ENCODE results near the gene ACAN.

- TF ChIP-seq ATF2 (CRISPR knock-in tag; IDR thresholded peaks at IDR 0.05; ENCODE audit: borderline replicate concordance, low read depth): no peak
- no peak for TF ChIP-seq SMAD4 (CRISPR knock-in tag; IDR thresholded peaks at IDR 0.05)
- TF ChIP-seq TP53 (CRISPR knock-in tag; IDR thresholded peaks at IDR 0.05): no peak
- no peak for TF ChIP-seq GABPB1 (CRISPR knock-in tag; IDR thresholded peaks at IDR 0.05)
- TF ChIP-seq ZNF121 (CRISPR knock-in tag; IDR thresholded peaks at IDR 0.05): no peak
- TF ChIP-seq, protein P1, sequence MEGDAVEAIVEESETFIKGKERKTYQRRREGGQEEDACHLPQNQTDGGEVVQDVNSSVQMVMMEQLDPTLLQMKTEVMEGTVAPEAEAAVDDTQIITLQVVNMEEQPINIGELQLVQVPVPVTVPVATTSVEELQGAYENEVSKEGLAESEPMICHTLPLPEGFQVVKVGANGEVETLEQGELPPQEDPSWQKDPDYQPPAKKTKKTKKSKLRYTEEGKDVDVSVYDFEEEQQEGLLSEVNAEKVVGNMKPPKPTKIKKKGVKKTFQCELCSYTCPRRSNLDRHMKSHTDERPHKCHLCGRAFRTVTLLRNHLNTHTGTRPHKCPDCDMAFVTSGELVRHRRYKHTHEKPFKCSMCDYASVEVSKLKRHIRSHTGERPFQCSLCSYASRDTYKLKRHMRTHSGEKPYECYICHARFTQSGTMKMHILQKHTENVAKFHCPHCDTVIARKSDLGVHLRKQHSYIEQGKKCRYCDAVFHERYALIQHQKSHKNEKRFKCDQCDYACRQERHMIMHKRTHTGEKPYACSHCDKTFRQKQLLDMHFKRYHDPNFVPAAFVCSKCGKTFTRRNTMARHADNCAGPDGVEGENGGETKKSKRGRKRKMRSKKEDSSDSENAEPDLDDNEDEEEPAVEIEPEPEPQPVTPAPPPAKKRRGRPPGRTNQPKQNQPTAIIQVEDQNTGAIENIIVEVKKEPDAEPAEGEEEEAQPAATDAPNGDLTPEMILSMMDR (IDR thresholded peaks at IDR 0.05): no peak
- TF ChIP-seq, protein P2, sequence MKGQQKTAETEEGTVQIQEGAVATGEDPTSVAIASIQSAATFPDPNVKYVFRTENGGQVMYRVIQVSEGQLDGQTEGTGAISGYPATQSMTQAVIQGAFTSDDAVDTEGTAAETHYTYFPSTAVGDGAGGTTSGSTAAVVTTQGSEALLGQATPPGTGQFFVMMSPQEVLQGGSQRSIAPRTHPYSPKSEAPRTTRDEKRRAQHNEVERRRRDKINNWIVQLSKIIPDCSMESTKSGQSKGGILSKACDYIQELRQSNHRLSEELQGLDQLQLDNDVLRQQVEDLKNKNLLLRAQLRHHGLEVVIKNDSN (CRISPR knock-in tag; IDR thresholded peaks at IDR 0.05): no peak
- TF ChIP-seq NR2C2 (CRISPR knock-in tag; IDR thresholded peaks at IDR 0.05): no peak
- no peak for TF ChIP-seq TEAD1 (CRISPR knock-in tag; IDR thresholded peaks at IDR 0.05)
- TF ChIP-seq SP1 (CRISPR knock-in tag; conservative IDR thresholded peaks at IDR 0.05): no peak
- TF ChIP-seq, protein P3, sequence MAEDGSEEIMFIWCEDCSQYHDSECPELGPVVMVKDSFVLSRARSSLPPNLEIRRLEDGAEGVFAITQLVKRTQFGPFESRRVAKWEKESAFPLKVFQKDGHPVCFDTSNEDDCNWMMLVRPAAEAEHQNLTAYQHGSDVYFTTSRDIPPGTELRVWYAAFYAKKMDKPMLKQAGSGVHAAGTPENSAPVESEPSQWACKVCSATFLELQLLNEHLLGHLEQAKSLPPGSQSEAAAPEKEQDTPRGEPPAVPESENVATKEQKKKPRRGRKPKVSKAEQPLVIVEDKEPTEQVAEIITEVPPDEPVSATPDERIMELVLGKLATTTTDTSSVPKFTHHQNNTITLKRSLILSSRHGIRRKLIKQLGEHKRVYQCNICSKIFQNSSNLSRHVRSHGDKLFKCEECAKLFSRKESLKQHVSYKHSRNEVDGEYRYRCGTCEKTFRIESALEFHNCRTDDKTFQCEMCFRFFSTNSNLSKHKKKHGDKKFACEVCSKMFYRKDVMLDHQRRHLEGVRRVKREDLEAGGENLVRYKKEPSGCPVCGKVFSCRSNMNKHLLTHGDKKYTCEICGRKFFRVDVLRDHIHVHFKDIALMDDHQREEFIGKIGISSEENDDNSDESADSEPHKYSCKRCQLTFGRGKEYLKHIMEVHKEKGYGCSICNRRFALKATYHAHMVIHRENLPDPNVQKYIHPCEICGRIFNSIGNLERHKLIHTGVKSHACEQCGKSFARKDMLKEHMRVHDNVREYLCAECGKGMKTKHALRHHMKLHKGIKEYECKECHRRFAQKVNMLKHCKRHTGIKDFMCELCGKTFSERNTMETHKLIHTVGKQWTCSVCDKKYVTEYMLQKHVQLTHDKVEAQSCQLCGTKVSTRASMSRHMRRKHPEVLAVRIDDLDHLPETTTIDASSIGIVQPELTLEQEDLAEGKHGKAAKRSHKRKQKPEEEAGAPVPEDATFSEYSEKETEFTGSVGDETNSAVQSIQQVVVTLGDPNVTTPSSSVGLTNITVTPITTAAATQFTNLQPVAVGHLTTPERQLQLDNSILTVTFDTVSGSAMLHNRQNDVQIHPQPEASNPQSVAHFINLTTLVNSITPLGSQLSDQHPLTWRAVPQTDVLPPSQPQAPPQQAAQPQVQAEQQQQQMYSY (CRISPR knock-in tag; IDR thresholded peaks at IDR 0.05): no peak
Measured at GRCh38 chr15:88908697-88909621, 105.7 kb downstream of the ACAN start.

Data from WTC11 (cell line).